ENCODE measurements around the gene COLEC12.

The COLEC12 gene

DNA sequence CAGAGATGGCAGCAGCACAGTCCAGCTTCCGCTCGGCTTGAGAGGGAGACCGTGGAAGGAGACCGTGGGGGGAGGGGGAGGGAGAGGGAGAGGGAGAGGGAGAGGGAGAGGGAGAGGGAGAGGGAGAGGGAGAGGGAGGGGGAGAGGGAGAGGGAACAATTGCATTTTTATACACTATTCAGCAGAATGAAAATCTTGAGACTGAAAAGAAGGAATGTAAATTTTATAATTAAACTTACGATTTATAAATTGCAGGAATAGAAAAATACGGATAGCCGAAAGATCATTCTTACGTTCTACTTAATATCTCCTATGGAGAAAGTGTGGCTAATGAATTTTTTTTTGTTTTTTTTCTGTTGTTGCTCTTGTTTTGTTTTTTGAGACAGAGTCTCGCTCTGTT is 12.5 kb upstream of the COLEC12 start:
- in situ Hi-C loops (cut with HindIII; ENCODE audit: low pct_ligation_motif_present, low sequenced_read_pairs): no loop called here
- no peak overlapping the region for H3K4me3 ChIP-seq (ENCODE audit: low read depth, low read length)
- H3K36me3 ChIP-seq (replicated peaks): no peaks in the 10 kb centered on the region
- no peak overlapping the region for H3K27ac ChIP-seq
- no peak for DNase-seq
- no peaks in the 10 kb centered on the region for H3K27me3 ChIP-seq (replicated peaks)
- TF ChIP-seq, protein P1, sequence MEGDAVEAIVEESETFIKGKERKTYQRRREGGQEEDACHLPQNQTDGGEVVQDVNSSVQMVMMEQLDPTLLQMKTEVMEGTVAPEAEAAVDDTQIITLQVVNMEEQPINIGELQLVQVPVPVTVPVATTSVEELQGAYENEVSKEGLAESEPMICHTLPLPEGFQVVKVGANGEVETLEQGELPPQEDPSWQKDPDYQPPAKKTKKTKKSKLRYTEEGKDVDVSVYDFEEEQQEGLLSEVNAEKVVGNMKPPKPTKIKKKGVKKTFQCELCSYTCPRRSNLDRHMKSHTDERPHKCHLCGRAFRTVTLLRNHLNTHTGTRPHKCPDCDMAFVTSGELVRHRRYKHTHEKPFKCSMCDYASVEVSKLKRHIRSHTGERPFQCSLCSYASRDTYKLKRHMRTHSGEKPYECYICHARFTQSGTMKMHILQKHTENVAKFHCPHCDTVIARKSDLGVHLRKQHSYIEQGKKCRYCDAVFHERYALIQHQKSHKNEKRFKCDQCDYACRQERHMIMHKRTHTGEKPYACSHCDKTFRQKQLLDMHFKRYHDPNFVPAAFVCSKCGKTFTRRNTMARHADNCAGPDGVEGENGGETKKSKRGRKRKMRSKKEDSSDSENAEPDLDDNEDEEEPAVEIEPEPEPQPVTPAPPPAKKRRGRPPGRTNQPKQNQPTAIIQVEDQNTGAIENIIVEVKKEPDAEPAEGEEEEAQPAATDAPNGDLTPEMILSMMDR (IDR thresholded peaks at IDR 0.05; ENCODE audit: low read depth, low read length, missing control alignments): no peak

DNA sequence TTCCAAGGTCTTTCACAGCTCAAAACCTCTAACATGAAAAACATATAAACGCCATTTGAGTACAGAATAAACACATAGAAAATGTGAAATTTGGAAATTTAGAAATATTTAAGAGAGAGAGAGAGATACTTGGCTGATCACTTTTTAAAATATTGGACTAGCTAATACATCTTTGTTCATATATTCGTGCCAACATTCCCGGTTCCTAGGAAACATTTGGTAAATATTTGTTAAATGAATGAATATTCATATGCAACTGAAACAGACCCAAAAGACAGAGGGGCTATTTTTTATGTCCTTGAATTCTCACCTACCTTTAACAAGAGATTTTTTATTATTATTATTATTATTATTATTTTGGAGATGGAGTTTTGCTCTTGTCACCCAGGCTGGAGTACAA is 8.3 kb upstream of the COLEC12 start:
- DNase-seq: no peak
- in situ Hi-C loops (cut with HindIII; ENCODE audit: low pct_ligation_motif_present, low sequenced_read_pairs): no loop called here
- Histone ChIP-seq H3K27me3 (replicated peaks) (no peaks in the 10 kb centered on the region), H3K27ac (no peak overlapping the region), H3K4me3 (ENCODE audit: low read depth, low read length) (no peak overlapping the region), H3K36me3 (replicated peaks) (no peaks in the 10 kb centered on the region)
- TF ChIP-seq, protein P1 (IDR thresholded peaks at IDR 0.05; ENCODE audit: low read depth, low read length, missing control alignments): no peak

DNA sequence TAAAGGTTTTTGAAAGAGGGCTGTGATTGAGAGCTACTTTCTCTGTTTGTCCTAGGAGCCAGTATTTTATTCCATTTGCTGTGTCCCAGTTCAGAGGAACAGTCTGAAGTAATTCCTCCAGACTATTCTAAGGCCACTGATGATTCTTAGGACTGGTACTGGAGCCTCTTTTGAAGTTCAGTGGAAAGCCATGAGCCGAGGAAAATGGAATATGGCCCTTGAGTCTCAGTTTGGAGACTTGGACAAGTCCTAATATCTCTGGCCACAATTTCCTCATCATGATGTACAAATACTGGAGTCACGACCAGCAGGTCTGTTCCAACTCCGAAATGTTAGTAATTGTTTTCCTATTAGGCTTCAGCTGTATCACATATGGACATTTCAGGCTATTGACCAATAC is 7.1 kb upstream of the COLEC12 start:
- Histone ChIP-seq H3K27ac (no peak overlapping the region), H3K36me3 (replicated peaks) (no peaks in the 10 kb centered on the region), H3K4me3 (ENCODE audit: low read depth, low read length) (no peak overlapping the region), H3K27me3 (replicated peaks) (no peaks in the 10 kb centered on the region)
- no peak for DNase-seq
- in situ Hi-C loops (cut with HindIII; ENCODE audit: low pct_ligation_motif_present, low sequenced_read_pairs): no loop called here
- TF ChIP-seq, protein P1 (IDR thresholded peaks at IDR 0.05; ENCODE audit: low read depth, low read length, missing control alignments): no peak

DNA sequence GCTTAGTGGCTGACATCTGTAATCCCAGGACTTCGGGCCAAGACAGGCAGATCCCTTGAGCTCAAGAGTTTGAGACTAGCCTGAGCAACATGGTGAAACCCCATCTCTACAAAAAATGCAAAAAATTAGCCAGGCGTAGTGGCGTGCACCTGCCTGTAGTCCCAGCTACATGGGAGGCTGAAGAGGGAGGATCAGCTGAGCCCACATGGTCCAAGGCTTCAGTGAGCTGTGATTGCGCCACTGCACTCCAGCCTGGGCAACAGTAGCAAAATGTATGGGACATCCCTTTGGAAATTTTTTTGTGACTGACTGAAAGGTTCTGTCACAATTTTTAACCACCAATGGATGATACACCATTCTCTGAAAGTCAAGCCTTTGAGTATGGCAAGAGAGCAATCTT is 6.3 kb upstream of the COLEC12 start:
- no peaks in the 10 kb centered on the region for H3K27me3 ChIP-seq (replicated peaks)
- in situ Hi-C loops (cut with HindIII; ENCODE audit: low pct_ligation_motif_present, low sequenced_read_pairs): no loop called here
- H3K36me3 ChIP-seq (replicated peaks): no peaks in the 10 kb centered on the region
- DNase-seq: no peak
- H3K4me3 ChIP-seq (ENCODE audit: low read depth, low read length): no peak overlapping the region
- H3K27ac ChIP-seq: no peak overlapping the region
- TF ChIP-seq, protein P1 (IDR thresholded peaks at IDR 0.05; ENCODE audit: low read depth, low read length, missing control alignments): no peak

DNA sequence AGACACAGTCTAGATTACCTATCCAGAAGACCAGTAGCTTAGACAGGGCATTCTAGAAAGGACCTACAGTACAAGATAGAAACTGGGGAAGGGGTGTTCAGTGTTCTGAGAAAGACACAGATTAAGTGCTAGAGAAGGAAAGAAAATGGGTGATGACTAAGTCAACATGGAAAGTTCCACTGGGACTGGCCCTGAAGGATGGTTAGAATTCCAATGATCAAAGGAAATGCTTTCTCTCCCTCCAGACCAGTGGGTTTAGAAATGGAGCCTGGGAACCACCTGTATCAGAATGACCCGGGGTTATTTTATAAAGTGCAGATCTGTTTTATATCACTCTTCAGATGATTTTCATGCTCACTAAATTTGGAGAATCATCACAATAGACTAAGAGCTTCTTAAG is 5.8 kb upstream of the COLEC12 start:
- H3K27me3 ChIP-seq (replicated peaks): no peaks in the 10 kb centered on the region
- in situ Hi-C loops (cut with HindIII; ENCODE audit: low pct_ligation_motif_present, low sequenced_read_pairs): no loop called here
- no peak for DNase-seq
- H3K36me3 ChIP-seq (replicated peaks): no peaks in the 10 kb centered on the region
- no peak overlapping the region for H3K27ac ChIP-seq
- no peak overlapping the region for H3K4me3 ChIP-seq (ENCODE audit: low read depth, low read length)
- TF ChIP-seq, protein P1 (IDR thresholded peaks at IDR 0.05; ENCODE audit: low read depth, low read length, missing control alignments): no peak

DNA sequence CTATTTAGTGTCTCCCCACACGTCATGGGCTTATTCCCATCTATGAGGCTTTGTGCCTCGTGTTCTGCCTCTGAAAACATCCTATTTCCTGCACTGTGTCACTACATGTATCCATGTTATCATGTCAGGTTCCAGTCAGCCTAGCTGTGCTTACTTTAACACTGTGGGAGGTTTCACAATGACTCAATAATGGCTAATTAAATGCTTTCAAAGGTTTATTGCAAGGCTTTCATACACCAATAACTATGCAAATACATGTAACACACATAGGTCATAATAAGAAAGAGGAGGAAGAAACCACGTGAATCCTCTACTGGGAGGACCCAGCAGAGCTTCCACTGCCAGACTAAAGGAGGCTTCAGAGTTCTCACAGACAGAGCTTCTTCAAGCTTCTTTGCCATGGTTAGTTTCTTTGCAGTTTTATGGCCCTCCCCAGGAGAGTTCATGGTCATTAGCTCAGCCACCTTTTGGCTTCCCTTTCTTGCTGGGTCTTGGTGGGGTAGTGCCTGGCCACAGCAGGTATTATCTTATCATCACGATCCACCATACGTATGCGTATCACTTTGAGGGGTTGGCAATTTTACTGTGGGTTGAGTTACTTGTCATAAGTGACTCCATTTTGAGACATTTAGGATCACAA is 5.1 kb upstream of the COLEC12 start:
- in situ Hi-C loops (cut with HindIII; ENCODE audit: low pct_ligation_motif_present, low sequenced_read_pairs): no loop called here
- H3K4me3 ChIP-seq (ENCODE audit: low read depth, low read length): no peak overlapping the region
- peaks cover 2% of the 10 kb centered on the region for H3K27me3 ChIP-seq (replicated peaks)
- H3K27ac ChIP-seq: no peak overlapping the region
- H3K36me3 ChIP-seq (replicated peaks): no peaks in the 10 kb centered on the region
- DNase-seq: no peak
- TF ChIP-seq, protein P1 (IDR thresholded peaks at IDR 0.05; ENCODE audit: low read depth, low read length, missing control alignments): no peak
